ENCODE results near the gene TBC1D10A. TPM values are rescaled to one million over a fixed set of nuclear protein-coding genes. Genes with fewer than 3 reads are reported as not detected.

Gene TBC1D10A
- total RNA-seq, 2 donors from 2014 or later = 46.9 to 63.1 TPM

GRCh38 chr22:30358541-30358940 lies 31.8 kb upstream of the TBC1D10A start:
- Mint-ChIP-seq H3K27me3 (no peaks in the 10 kb centered on the region), H3K4me3 (peak overlapping the region; percentile 36), H3K36me3 (ENCODE audit: low read depth) (peaks cover 6% of the 10 kb centered on the region), H3K27ac (peak overlapping the region; percentile 95), H3K4me1 (peaks cover 37% of the 10 kb centered on the region)
- no peak for DNase-seq
- H3K9me3 ChIP-seq (ENCODE audit: control insufficient read depth, low read length, poor library complexity, severe bottlenecking) = no peaks in the 10 kb centered on the region
- no peak for ATAC-seq

- H3K27ac Mint-ChIP-seq = peak overlapping the region; percentile 95
- H3K27me3 Mint-ChIP-seq = no peaks in the 10 kb centered on the region
- H3K4me1 Mint-ChIP-seq = peaks cover 37% of the 10 kb centered on the region
- DNase-seq (no peak), ATAC-seq (no peak)
- H3K36me3 Mint-ChIP-seq (ENCODE audit: low read depth) = peaks cover 6% of the 10 kb centered on the region
- H3K4me3 Mint-ChIP-seq = peak overlapping the region; percentile 95
- no peaks in the 10 kb centered on the region for H3K9me3 ChIP-seq (ENCODE audit: control insufficient read depth, low read length, poor library complexity, severe bottlenecking)
Measured at GRCh38 chr22:30357650-30358215, 31.0 kb upstream of the TBC1D10A start.

GRCh38 chr22:30357236-30357570 lies 30.5 kb upstream of the TBC1D10A start:
- H3K4me1 Mint-ChIP-seq = peaks cover 33% of the 10 kb centered on the region
- H3K9me3 ChIP-seq (ENCODE audit: control insufficient read depth, low read length, poor library complexity, severe bottlenecking) = no peaks in the 10 kb centered on the region

GRCh38 chr22:30356449-30357235 lies 29.9 kb upstream of the TBC1D10A start, which contains the start of the genes CCDC157 and SF3A1:
CCDC157 (plus strand) TSS chr22:30357007; CDS start chr22:30366001, 8,994 bp downstream.
SF3A1 (minus strand) TSS chr22:30356894; CDS start chr22:30356792, 102 bp downstream.
- H3K9me3 ChIP-seq (ENCODE audit: control insufficient read depth, low read length, poor library complexity, severe bottlenecking) = no peaks in the 10 kb centered on the region
- Mint-ChIP-seq H3K27ac (peak within 1 kb of the TSS; percentile 95), H3K27me3 (no peaks in the 10 kb centered on the region), H3K4me3 (peak within 1 kb of the TSS; percentile 95), H3K36me3 (ENCODE audit: low read depth) (peaks cover 6% of the 10 kb centered on the region), H3K4me1 (peaks cover 35% of the 10 kb centered on the region)
- peak; percentile 79 to 82 (median 80) for DNase-seq
- ATAC-seq = peak; percentile 89

More at GRCh38 chr22:30357236-30357570, 30.5 kb upstream of the TBC1D10A start:
- H3K27me3 Mint-ChIP-seq = no peaks in the 10 kb centered on the region
- DNase-seq (no peak), ATAC-seq (peak; percentile 3)
- peaks cover 6% of the 10 kb centered on the region for H3K36me3 Mint-ChIP-seq (ENCODE audit: low read depth)
- peak overlapping the region; percentile 95 for H3K27ac Mint-ChIP-seq
- peak overlapping the region; percentile 95 for H3K4me3 Mint-ChIP-seq

- Mint-ChIP-seq H3K4me3 (peak overlapping the region; percentile 95), H3K4me1 (peaks cover 44% of the 10 kb centered on the region), H3K27ac (peak overlapping the region; percentile 95)
Measured at GRCh38 chr22:30354644-30355043, 27.9 kb upstream of the TBC1D10A start.

GRCh38 chr22:30351226-30351625 lies 24.5 kb upstream of the TBC1D10A start:
- H3K27me3 Mint-ChIP-seq = no peaks in the 10 kb centered on the region
- H3K4me1 Mint-ChIP-seq = peaks cover 46% of the 10 kb centered on the region
- H3K27ac Mint-ChIP-seq = peak overlapping the region; percentile 95
- H3K9me3 ChIP-seq (ENCODE audit: control insufficient read depth, low read length, poor library complexity, severe bottlenecking) = no peaks in the 10 kb centered on the region
- DNase-seq (no peak), ATAC-seq (no peak)
- H3K4me3 Mint-ChIP-seq = no peak overlapping the region
- H3K36me3 Mint-ChIP-seq (ENCODE audit: low read depth) = peaks cover 6% of the 10 kb centered on the region

More at GRCh38 chr22:30354644-30355043, 27.9 kb upstream of the TBC1D10A start:
- ATAC-seq (no peak), DNase-seq (no peak)
- no peaks in the 10 kb centered on the region for H3K9me3 ChIP-seq (ENCODE audit: control insufficient read depth, low read length, poor library complexity, severe bottlenecking)
- Mint-ChIP-seq H3K27me3 (no peaks in the 10 kb centered on the region), H3K36me3 (ENCODE audit: low read depth) (peaks cover 6% of the 10 kb centered on the region)

GRCh38 chr22:30348809-30349208 lies 22.1 kb upstream of the TBC1D10A start:
- peaks cover 39% of the 10 kb centered on the region for H3K4me1 Mint-ChIP-seq
- H3K27ac Mint-ChIP-seq = peak overlapping the region; percentile 73
- ATAC-seq = no peak
- peaks cover 2% of the 10 kb centered on the region for H3K36me3 Mint-ChIP-seq (ENCODE audit: low read depth)
- H3K4me3 Mint-ChIP-seq = no peak overlapping the region
- DNase-seq = no peak
- H3K9me3 ChIP-seq (ENCODE audit: control insufficient read depth, low read length, poor library complexity, severe bottlenecking) = no peaks in the 10 kb centered on the region
- no peaks in the 10 kb centered on the region for H3K27me3 Mint-ChIP-seq

GRCh38 chr22:30348404-30348803 lies 21.7 kb upstream of the TBC1D10A start:
- Mint-ChIP-seq H3K4me1 (peaks cover 37% of the 10 kb centered on the region), H3K4me3 (no peak overlapping the region)
- H3K9me3 ChIP-seq (ENCODE audit: control insufficient read depth, low read length, poor library complexity, severe bottlenecking) = no peaks in the 10 kb centered on the region

GRCh38 chr22:30347255-30347892 lies 20.6 kb upstream of the TBC1D10A start:
- Mint-ChIP-seq H3K4me1 (peaks cover 40% of the 10 kb centered on the region), H3K27me3 (no peaks in the 10 kb centered on the region), H3K36me3 (ENCODE audit: low read depth) (peaks cover 4% of the 10 kb centered on the region), H3K4me3 (peak overlapping the region; percentile 21), H3K27ac (peak overlapping the region; percentile 73)
- ATAC-seq (peak; percentile 42), DNase-seq (no peak)
- no peaks in the 10 kb centered on the region for H3K9me3 ChIP-seq (ENCODE audit: control insufficient read depth, low read length, poor library complexity, severe bottlenecking)

More at GRCh38 chr22:30348404-30348803, 21.7 kb upstream of the TBC1D10A start:
- no peak for DNase-seq
- ATAC-seq = no peak
- no peaks in the 10 kb centered on the region for H3K27me3 Mint-ChIP-seq
- H3K27ac Mint-ChIP-seq = peak overlapping the region; percentile 73
- H3K36me3 Mint-ChIP-seq (ENCODE audit: low read depth) = no peaks in the 10 kb centered on the region

GRCh38 chr22:30344447-30345200 lies 17.9 kb upstream of the TBC1D10A start:
- ATAC-seq = peak; percentile 72
- H3K9me3 ChIP-seq (ENCODE audit: control insufficient read depth, low read length, poor library complexity, severe bottlenecking) = no peaks in the 10 kb centered on the region
- no peak for DNase-seq
- Mint-ChIP-seq H3K4me3 (no peak overlapping the region), H3K27me3 (no peaks in the 10 kb centered on the region), H3K27ac (peak overlapping the region; percentile 88), H3K4me1 (peaks cover 29% of the 10 kb centered on the region), H3K36me3 (ENCODE audit: low read depth) (peaks cover 9% of the 10 kb centered on the region)

GRCh38 chr22:30340911-30341685 lies 14.4 kb upstream of the TBC1D10A start:
- no peaks in the 10 kb centered on the region for H3K9me3 ChIP-seq (ENCODE audit: control insufficient read depth, low read length, poor library complexity, severe bottlenecking)
- Mint-ChIP-seq H3K4me1 (peaks cover 17% of the 10 kb centered on the region), H3K36me3 (ENCODE audit: low read depth) (peaks cover 11% of the 10 kb centered on the region), H3K27me3 (no peaks in the 10 kb centered on the region), H3K27ac (peak overlapping the region; percentile 83), H3K4me3 (no peak overlapping the region)
- DNase-seq = no peak
- ATAC-seq = no peak

GRCh38 chr22:30338802-30339201 lies 12.1 kb upstream of the TBC1D10A start:
- no peak for DNase-seq
- peak overlapping the region; percentile 81 for H3K27ac Mint-ChIP-seq
- peaks cover 5% of the 10 kb centered on the region for H3K4me1 Mint-ChIP-seq
- H3K4me3 Mint-ChIP-seq = peak overlapping the region; percentile 12
- H3K27me3 Mint-ChIP-seq = no peaks in the 10 kb centered on the region
- no peaks in the 10 kb centered on the region for H3K9me3 ChIP-seq (ENCODE audit: control insufficient read depth, low read length, poor library complexity, severe bottlenecking)
- ATAC-seq = no peak
- peaks cover 11% of the 10 kb centered on the region for H3K36me3 Mint-ChIP-seq (ENCODE audit: low read depth)
